Nephron progenitor cell (in vitro differentiated cells): ENCODE results near the gene ARHGEF5.
"Not testable (repeated sequence)": the region's sequence is repeated elsewhere in the genome, so short reads cannot be mapped to it uniquely, and the experiment has no call there.

Experiments used
- DNase-seq: peaks from one replicate; pipeline ENCODE4 v3.0.0; 2021
- H3K27ac Mint-ChIP-seq: 2 replicates; pipeline ENCODE4 v1.8.0; 2021; ENCODE audit warnings: mild to moderate bottlenecking, moderate library complexity, mixed read lengths
- H3K27me3 Mint-ChIP-seq: 2 replicates; pipeline ENCODE4 v1.8.0; 2021; ENCODE audit warnings: mild to moderate bottlenecking, low read depth, mixed read lengths; ENCODE audit not compliant: poor library complexity
- H3K36me3 Mint-ChIP-seq: 2 replicates; pipeline ENCODE4 v1.8.0; 2021; ENCODE audit warnings: low read depth, mixed read lengths
- H3K4me1 Mint-ChIP-seq: 2 replicates; pipeline ENCODE4 v1.8.0; 2021; ENCODE audit warnings: mixed read lengths
- H3K4me3 Mint-ChIP-seq: 2 replicates; pipeline ENCODE4 v1.8.0; 2021; ENCODE audit warnings: mild to moderate bottlenecking, moderate library complexity, mixed read lengths
- H3K9me3 Mint-ChIP-seq: 2 replicates; pipeline ENCODE4 v1.8.0; 2021; ENCODE audit warnings: mild to moderate bottlenecking, moderate library complexity, mixed read lengths

ARHGEF5 gene

GRCh38 chr7:144355176-144355822, at the start of gene ARHGEF5:
Gene ARHGEF5 (plus strand): TSS chr7:144355402. CDS start chr7:144362670, 7,268 bp downstream.
- H3K4me3 Mint-ChIP-seq = peak within 1 kb of the TSS; percentile 90
- H3K4me1 Mint-ChIP-seq = peaks cover 15% of the 10 kb centered on the region
- not testable (repeated sequence) for H3K27me3 Mint-ChIP-seq, DNase-seq, H3K9me3 Mint-ChIP-seq, H3K36me3 Mint-ChIP-seq
- peak within 1 kb of the TSS; percentile 62 for H3K27ac Mint-ChIP-seq

- H3K4me3 Mint-ChIP-seq, H3K36me3 Mint-ChIP-seq, H3K27me3 Mint-ChIP-seq, DNase-seq, H3K9me3 Mint-ChIP-seq, H3K27ac Mint-ChIP-seq, H3K4me1 Mint-ChIP-seq: not testable (repeated sequence)
These were observed 45.5 kb upstream of the ARHGEF5 start for GRCh38 chr7:144309702-144310101.

GRCh38 chr7:144311218-144311617, 44.0 kb upstream of the ARHGEF5 start:
- H3K27me3 Mint-ChIP-seq, DNase-seq, H3K4me3 Mint-ChIP-seq, H3K36me3 Mint-ChIP-seq, H3K9me3 Mint-ChIP-seq, H3K4me1 Mint-ChIP-seq, H3K27ac Mint-ChIP-seq: not testable (repeated sequence)

- H3K4me3 Mint-ChIP-seq, H3K27ac Mint-ChIP-seq, H3K36me3 Mint-ChIP-seq: not testable (repeated sequence)
These were observed 43.2 kb upstream of the ARHGEF5 start, which contains the start of gene OR2A1 for GRCh38 chr7:144311872-144312469. Gene OR2A1 (plus strand): TSS chr7:144312419. CDS start chr7:144318125, 5,706 bp downstream.

GRCh38 chr7:144317537-144317936, 37.7 kb upstream of the ARHGEF5 start:
- not testable (repeated sequence) for H3K36me3 Mint-ChIP-seq, H3K4me3 Mint-ChIP-seq

More at GRCh38 chr7:144311872-144312469, 43.2 kb upstream of the ARHGEF5 start, which contains the start of gene OR2A1:
- DNase-seq, H3K27me3 Mint-ChIP-seq, H3K9me3 Mint-ChIP-seq, H3K4me1 Mint-ChIP-seq: not testable (repeated sequence)

GRCh38 chr7:144319547-144319946, 35.7 kb upstream of the ARHGEF5 start:
- H3K27me3 Mint-ChIP-seq, H3K4me1 Mint-ChIP-seq, DNase-seq, H3K9me3 Mint-ChIP-seq, H3K4me3 Mint-ChIP-seq, H3K36me3 Mint-ChIP-seq, H3K27ac Mint-ChIP-seq: not testable (repeated sequence)

More at GRCh38 chr7:144317537-144317936, 37.7 kb upstream of the ARHGEF5 start:
- H3K27me3 Mint-ChIP-seq, DNase-seq, H3K9me3 Mint-ChIP-seq, H3K27ac Mint-ChIP-seq, H3K4me1 Mint-ChIP-seq: not testable (repeated sequence)

GRCh38 chr7:144321677-144322206, 33.5 kb upstream of the ARHGEF5 start:
- H3K36me3 Mint-ChIP-seq, H3K27me3 Mint-ChIP-seq, H3K27ac Mint-ChIP-seq, H3K4me3 Mint-ChIP-seq, H3K4me1 Mint-ChIP-seq, H3K9me3 Mint-ChIP-seq, DNase-seq: not testable (repeated sequence)

- not testable (repeated sequence) for DNase-seq, H3K9me3 Mint-ChIP-seq, H3K27ac Mint-ChIP-seq, H3K4me3 Mint-ChIP-seq, H3K36me3 Mint-ChIP-seq, H3K27me3 Mint-ChIP-seq, H3K4me1 Mint-ChIP-seq
These were observed 31.8 kb upstream of the ARHGEF5 start for GRCh38 chr7:144323359-144323758.

- not testable (repeated sequence) for H3K4me3 Mint-ChIP-seq, H3K9me3 Mint-ChIP-seq
These were observed 29.3 kb upstream of the ARHGEF5 start for GRCh38 chr7:144325868-144326267.

GRCh38 chr7:144330044-144330443, 25.2 kb upstream of the ARHGEF5 start:
- not testable (repeated sequence) for H3K27me3 Mint-ChIP-seq, H3K36me3 Mint-ChIP-seq, DNase-seq, H3K9me3 Mint-ChIP-seq, H3K27ac Mint-ChIP-seq, H3K4me3 Mint-ChIP-seq, H3K4me1 Mint-ChIP-seq

More at GRCh38 chr7:144325868-144326267, 29.3 kb upstream of the ARHGEF5 start:
- H3K4me1 Mint-ChIP-seq, H3K27me3 Mint-ChIP-seq, H3K27ac Mint-ChIP-seq, H3K36me3 Mint-ChIP-seq, DNase-seq: not testable (repeated sequence)

- not testable (repeated sequence) for H3K9me3 Mint-ChIP-seq, H3K27me3 Mint-ChIP-seq, DNase-seq, H3K36me3 Mint-ChIP-seq, H3K27ac Mint-ChIP-seq, H3K4me3 Mint-ChIP-seq, H3K4me1 Mint-ChIP-seq
These were observed 23.8 kb upstream of the ARHGEF5 start for GRCh38 chr7:144331221-144331995.

- H3K9me3 Mint-ChIP-seq, H3K27me3 Mint-ChIP-seq, H3K36me3 Mint-ChIP-seq, H3K4me1 Mint-ChIP-seq, H3K27ac Mint-ChIP-seq, DNase-seq, H3K4me3 Mint-ChIP-seq: not testable (repeated sequence)
These were observed 23.3 kb upstream of the ARHGEF5 start for GRCh38 chr7:144331996-144332288.

GRCh38 chr7:144348625-144349024, 6.6 kb upstream of the ARHGEF5 start:
- not testable (repeated sequence) for H3K9me3 Mint-ChIP-seq, H3K4me1 Mint-ChIP-seq, DNase-seq, H3K36me3 Mint-ChIP-seq, H3K27me3 Mint-ChIP-seq, H3K4me3 Mint-ChIP-seq, H3K27ac Mint-ChIP-seq

GRCh38 chr7:144351667-144352066, 3.5 kb upstream of the ARHGEF5 start:
- not testable (repeated sequence) for H3K4me3 Mint-ChIP-seq, H3K9me3 Mint-ChIP-seq, DNase-seq, H3K27ac Mint-ChIP-seq, H3K36me3 Mint-ChIP-seq, H3K27me3 Mint-ChIP-seq
- peaks cover 15% of the 10 kb centered on the region for H3K4me1 Mint-ChIP-seq
